Endothelial cell of umbilical vein (primary cell): ENCODE measurements around the gene NINL. TPM values are rescaled to one million over a fixed set of nuclear protein-coding genes. Genes with fewer than 3 reads are reported as not detected.

ENCODE experiments used
- BruUV-seq: library from RNA; stranded (reverse); fragments of 400-500 nt; replicated peaks from 2 replicates; lab custom pipeline; 2021; lab: Mats Ljungman, UMichigan
- CTCF ChIA-PET: fragments of 300-600, 350-600 bp; sonication (Branson Sonifier 250); formaldehyde crosslinking; loops from one replicate; lab custom pipeline; 2021; ENCODE audit warnings: antibody characterized with exemption, inconsistent platforms; lab: Charles Lee
- POLR2A ChIA-PET: fragments of 300-600, 350-600 bp; sonication (Branson Sonifier 250); formaldehyde crosslinking; loops from one replicate; lab custom pipeline; 2021; ENCODE audit warnings: antibody characterized with exemption, inconsistent platforms; lab: Charles Lee
- DNase-seq: peaks from one replicate; pipeline ENCODE4 v3.0.0-alpha.2; 2011; ENCODE audit warnings: low read depth, low spot score
- FAIRE-seq: peaks from 2 replicates; lab custom pipeline; 2011; peaks lifted over from hg19 to GRCh38; lab: Jason Lieb, UNC
- H2AFZ ChIP-seq: 2 replicates; pipeline ENCODE4 v1.6.0; 2012; ENCODE audit warnings: low read depth, low read length, control low read depth, inconsistent platforms
- H3K27ac ChIP-seq: 2 replicates; pipeline ENCODE4 v1.5.1; 2011; ENCODE audit warnings: low read depth, mild to moderate bottlenecking, control low read depth, low read length, moderate library complexity; ENCODE audit not compliant: insufficient read depth
- H3K27me3 ChIP-seq, 2 experiments: 2 replicates each; pipeline versions ENCODE4 v1.6.0 to v1.6.1; 2011; ENCODE audit warnings: low read length in 2 of 2, mixed read lengths in 1 of 2; ENCODE audit not compliant: control insufficient read depth in 2 of 2, insufficient read depth in 2 of 2
- H3K36me3 ChIP-seq, 2 experiments: 2 replicates in 1 of 2; 3 replicates in 1 of 2; pipeline ENCODE4 v1.5.1; 2011; ENCODE audit warnings: low read length in 2 of 2, mild to moderate bottlenecking in 1 of 2, moderate library complexity in 1 of 2; ENCODE audit not compliant: control insufficient read depth in 2 of 2, insufficient read depth in 2 of 2; ENCODE audit errors: extremely low read depth in 1 of 2
- H3K4me1 ChIP-seq: 3 replicates; pipeline ENCODE4 v1.5.1; 2011; ENCODE audit warnings: mild to moderate bottlenecking, low read length; ENCODE audit not compliant: control insufficient read depth, insufficient read depth; ENCODE audit errors: extremely low read depth
- H3K4me2 ChIP-seq: 2 replicates; pipeline ENCODE4 v1.6.1; 2011; ENCODE audit warnings: low read length, control low read depth, mixed read lengths; ENCODE audit not compliant: insufficient read depth
- H3K4me3 ChIP-seq, 3 experiments: fragments of 200-600 bp in 1 of 3; sonication (generic), shearing (Covaris generic) in 1 of 3; replicated peaks in 1 of 3; 2 replicates each; pipeline ENCODE4 v1.5.1; 2011 to 2016; ENCODE audit warnings: control low read depth in 3 of 3, low read length in 3 of 3, mild to moderate bottlenecking in 2 of 3, inconsistent platforms in 1 of 3, low read depth in 1 of 3, moderate library complexity in 1 of 3; ENCODE audit not compliant: insufficient read depth in 1 of 3
- H3K79me2 ChIP-seq: 2 replicates; pipeline ENCODE4 v1.6.0; 2012; ENCODE audit warnings: low read length, inconsistent platforms; ENCODE audit not compliant: control insufficient read depth, insufficient read depth
- H3K9ac ChIP-seq: replicated peaks from 2 replicates; pipeline ENCODE3; 2011; ENCODE audit warnings: low read length, control low read depth; ENCODE audit not compliant: insufficient read depth; ENCODE audit errors: extremely low read depth
- H3K9me1 ChIP-seq: replicated peaks from 3 replicates; pipeline ENCODE4 v1.6.0; 2011; ENCODE audit warnings: mild to moderate bottlenecking, low read length; ENCODE audit not compliant: control insufficient read depth, insufficient read depth; ENCODE audit errors: extremely low read depth
- H3K9me3 ChIP-seq: replicated peaks from 2 replicates; pipeline ENCODE4 v1.5.1; 2012; ENCODE audit warnings: low read length, inconsistent platforms; ENCODE audit not compliant: control insufficient read depth, insufficient read depth
- H4K20me1 ChIP-seq: replicated peaks from 2 replicates; pipeline ENCODE3; 2011; ENCODE audit warnings: mild to moderate bottlenecking, low read length; ENCODE audit not compliant: control insufficient read depth, insufficient read depth; ENCODE audit errors: extremely low read depth
- CTCF ChIP-seq, 2 donors: IDR thresholded peaks; 1 replicate in 1 of 2; 2 replicates in 1 of 2; pipeline ENCODE4 v1.5.1; 2011; ENCODE audit warnings: low read length in 2 of 2, mild to moderate bottlenecking in 2 of 2, moderate library complexity in 2 of 2, control low read depth in 1 of 2, inconsistent platforms in 1 of 2, low read depth in 1 of 2; ENCODE audit not compliant: insufficient read depth in 1 of 2; ENCODE audit errors: extremely low read depth in 1 of 2
- EZH2 ChIP-seq: IDR thresholded peaks from 2 replicates; pipeline ENCODE4 v1.6.1; 2012; ENCODE audit warnings: borderline replicate concordance, low read depth, mild to moderate bottlenecking, moderate library complexity, low read length, inconsistent platforms; ENCODE audit not compliant: severe bottlenecking
- FOS ChIP-seq: IDR thresholded peaks from 2 replicates; pipeline ENCODE4 v1.6.1; 2011; ENCODE audit warnings: mild to moderate bottlenecking, low read length, moderate library complexity, borderline replicate concordance; ENCODE audit not compliant: insufficient read depth
- GATA2 ChIP-seq: IDR thresholded peaks from 2 replicates; pipeline ENCODE4 v1.7.0; 2011; ENCODE audit warnings: low read depth, mild to moderate bottlenecking, moderate library complexity, mixed read lengths, low read length; ENCODE audit not compliant: insufficient read length, insufficient read depth
- JUN ChIP-seq: IDR thresholded peaks from 2 replicates; pipeline ENCODE4 v1.6.1; 2011; ENCODE audit warnings: borderline replicate concordance, low read depth; ENCODE audit not compliant: insufficient read length, insufficient read depth
- MAX ChIP-seq: IDR thresholded peaks from 2 replicates; pipeline ENCODE4 v1.6.1; 2011; ENCODE audit not compliant: insufficient read depth, insufficient read length
- MYC ChIP-seq: IDR thresholded peaks from one replicate; pipeline ENCODE4 v1.6.1; 2011; ENCODE audit warnings: mild to moderate bottlenecking, low read depth, low read length
- POLR2A ChIP-seq: IDR thresholded peaks from 2 replicates; pipeline ENCODE4 v1.6.1; 2012; ENCODE audit warnings: low read depth, mild to moderate bottlenecking, control low read depth, low read length
- POLR2AphosphoS5 ChIP-seq: IDR thresholded peaks from 2 replicates; pipeline ENCODE4 v1.6.1; 2012; ENCODE audit warnings: low read depth, mild to moderate bottlenecking, control low read depth, low read length, moderate library complexity; ENCODE audit not compliant: insufficient read depth
- dilution Hi-C: fragments of 300-500 bp; cut with MboI; formaldehyde crosslinking; loops from one replicate; pipeline ENCODE4 v1.15.0; 2019; ENCODE audit warnings: low sequenced_read_pairs; ENCODE audit not compliant: extremely low pct_ligation_motif_present
- intact Hi-C: fragments of 100-400 bp; cut with micrococcal nuclease; formaldehyde crosslinking; loops from one replicate; pipeline ENCODE4 v1.10.0; 2022
- polyA plus RNA-seq, 4 experiments: library from polyadenylated mRNA; depleted of rRNA in 3 of 4; stranded (reverse) in 3 of 4; unstranded in 1 of 4; fragments of >200 nt; gene quantifications; 2 replicates each; pipeline versions ENCODE4 v1.2.1 to v1.2.3, GENCODE V29; 2011 to 2012; ENCODE audit warnings: missing spikeins in 1 of 4
- total RNA-seq: library from RNA; stranded (reverse); gene quantifications from 2 replicates; pipeline ENCODE4 v1.2.3, GENCODE V29; 2021

NINL gene
- total and polyA plus RNA-seq, 2 donors (not counting 3 experiments of a cell fraction or from before 2014, with no cell fraction given) = 13.2 to 25.5 TPM

GRCh38 chr20:25496968-25497401, 88.3 kb downstream of the NINL start:
- FAIRE-seq = no peak
- H2AFZ ChIP-seq = no peak overlapping the region
- no TSS peak for BruUV-seq
- no peak overlapping the region for H3K4me2 ChIP-seq
- no peaks in the 10 kb centered on the region for H3K4me1 ChIP-seq
- ChIA-PET CTCF (no interaction called here), POLR2A (no interaction called here)
- no peak overlapping the region for H3K9ac ChIP-seq
- H3K9me3 ChIP-seq = no peaks in the 10 kb centered on the region
- H3K27ac ChIP-seq = no peak overlapping the region
- intact Hi-C loops (no loop called here), dilution Hi-C loops (no loop called here)
- TF ChIP-seq GATA2 (no peak), CTCF (IDR thresholded peaks at IDR 0.05; ENCODE audit: extremely low read depth in 1 of 2, insufficient read depth in 1 of 2, low read depth in 1 of 2, low read length in 2 of 2) (no peak), FOS (no peak), MYC (no peak), POLR2A (no peak), MAX (no peak), POLR2AphosphoS5 (no peak), JUN (no peak), EZH2 (no peak)
- peaks cover 0 to 5% of the 10 kb centered on the region in 2 experiments for H3K36me3 ChIP-seq
- DNase-seq = no peak
- H4K20me1 ChIP-seq = no peaks in the 10 kb centered on the region
- H3K4me3 ChIP-seq = no peak overlapping the region
- H3K27me3 ChIP-seq = no peaks in the 10 kb centered on the region
- H3K9me1 ChIP-seq = no peaks in the 10 kb centered on the region
- no peaks in the 10 kb centered on the region for H3K79me2 ChIP-seq
